ENCODE measurements around the gene GPR162. TPM values are rescaled to one million over a fixed set of nuclear protein-coding genes. Genes with fewer than 3 reads are reported as not detected.

GPR162 gene
- total and polyA plus RNA-seq, 10 of the 15 experiments (the other 5 are each of a cell fraction or from before 2014, with no cell fraction given): not detected

DNA sequence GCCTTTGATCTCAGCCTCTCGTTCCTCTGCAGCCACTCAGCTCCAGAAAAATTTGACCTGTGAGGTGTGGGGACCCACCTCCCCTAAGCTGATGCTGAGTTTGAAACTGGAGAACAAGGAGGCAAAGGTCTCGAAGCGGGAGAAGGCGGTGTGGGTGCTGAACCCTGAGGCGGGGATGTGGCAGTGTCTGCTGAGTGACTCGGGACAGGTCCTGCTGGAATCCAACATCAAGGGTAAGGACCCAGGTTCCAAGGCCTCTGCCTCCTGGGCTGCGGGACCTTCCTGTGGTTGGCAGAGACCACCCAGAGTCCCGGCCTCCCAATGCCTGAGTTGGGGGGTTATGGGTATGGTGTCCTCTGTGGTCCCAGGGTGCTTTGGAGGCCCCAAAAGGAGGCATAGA, 4.5 kb upstream of the GPR162 start:
- RAD21 ChIA-PET (ENCODE audit: unreplicated experiment): no interaction called here
- Histone ChIP-seq H2AFZ (ENCODE audit: control insufficient read depth, low read depth, low read length) (no peak overlapping the region), H3K4me1 (ENCODE audit: control insufficient read depth, insufficient read depth, low read length) (peaks cover 4% of the 10 kb centered on the region; the same call in 1 of the 2 replicates), H3K79me2 (ENCODE audit: control insufficient read depth, insufficient read depth, low read length) (no peaks in the 10 kb centered on the region), H3K27ac (ENCODE audit: control insufficient read depth, insufficient read depth) (no peak overlapping the region), H3K27me3 (replicated peaks in 1 of 2; ENCODE audit: control insufficient read depth in 2 of 2, insufficient read depth in 2 of 2, low read length in 1 of 2) (peaks cover 2 to 8% of the 10 kb centered on the region in 2 experiments), H3K36me3 (ENCODE audit: control insufficient read depth in 2 of 2, insufficient read depth in 2 of 2, low read length in 1 of 2) (no peaks in the 10 kb centered on the region), H3K4me2 (ENCODE audit: control insufficient read depth, insufficient read depth) (no peak overlapping the region), H3K4me3 (no peak overlapping the region), H3K9me3 (replicated peaks; ENCODE audit: control insufficient read depth, insufficient read depth, low read length) (no peaks in the 10 kb centered on the region), H4K20me1 (ENCODE audit: control insufficient read depth, insufficient read depth) (no peaks in the 10 kb centered on the region), H3K9ac (ENCODE audit: control insufficient read depth, insufficient read depth, low read length) (no peak overlapping the region)
- FAIRE-seq: no peak
- ATAC-seq: no peak
- DNase-seq (ENCODE audit: low read depth, low spot score): no peak
- POLR2A ChIA-PET: no interaction called here
- TF ChIP-seq, protein P1, sequence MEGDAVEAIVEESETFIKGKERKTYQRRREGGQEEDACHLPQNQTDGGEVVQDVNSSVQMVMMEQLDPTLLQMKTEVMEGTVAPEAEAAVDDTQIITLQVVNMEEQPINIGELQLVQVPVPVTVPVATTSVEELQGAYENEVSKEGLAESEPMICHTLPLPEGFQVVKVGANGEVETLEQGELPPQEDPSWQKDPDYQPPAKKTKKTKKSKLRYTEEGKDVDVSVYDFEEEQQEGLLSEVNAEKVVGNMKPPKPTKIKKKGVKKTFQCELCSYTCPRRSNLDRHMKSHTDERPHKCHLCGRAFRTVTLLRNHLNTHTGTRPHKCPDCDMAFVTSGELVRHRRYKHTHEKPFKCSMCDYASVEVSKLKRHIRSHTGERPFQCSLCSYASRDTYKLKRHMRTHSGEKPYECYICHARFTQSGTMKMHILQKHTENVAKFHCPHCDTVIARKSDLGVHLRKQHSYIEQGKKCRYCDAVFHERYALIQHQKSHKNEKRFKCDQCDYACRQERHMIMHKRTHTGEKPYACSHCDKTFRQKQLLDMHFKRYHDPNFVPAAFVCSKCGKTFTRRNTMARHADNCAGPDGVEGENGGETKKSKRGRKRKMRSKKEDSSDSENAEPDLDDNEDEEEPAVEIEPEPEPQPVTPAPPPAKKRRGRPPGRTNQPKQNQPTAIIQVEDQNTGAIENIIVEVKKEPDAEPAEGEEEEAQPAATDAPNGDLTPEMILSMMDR (IDR thresholded peaks at IDR 0.05 in 2 of 3, conservative IDR thresholded peaks at IDR 0.05 in 1 of 3; ENCODE audit: control insufficient read depth in 2 of 3, extremely low read depth in 1 of 3, insufficient read depth in 1 of 3, low read depth in 3 of 3, low read length in 3 of 3): no peak
- TF ChIP-seq, protein P2, sequence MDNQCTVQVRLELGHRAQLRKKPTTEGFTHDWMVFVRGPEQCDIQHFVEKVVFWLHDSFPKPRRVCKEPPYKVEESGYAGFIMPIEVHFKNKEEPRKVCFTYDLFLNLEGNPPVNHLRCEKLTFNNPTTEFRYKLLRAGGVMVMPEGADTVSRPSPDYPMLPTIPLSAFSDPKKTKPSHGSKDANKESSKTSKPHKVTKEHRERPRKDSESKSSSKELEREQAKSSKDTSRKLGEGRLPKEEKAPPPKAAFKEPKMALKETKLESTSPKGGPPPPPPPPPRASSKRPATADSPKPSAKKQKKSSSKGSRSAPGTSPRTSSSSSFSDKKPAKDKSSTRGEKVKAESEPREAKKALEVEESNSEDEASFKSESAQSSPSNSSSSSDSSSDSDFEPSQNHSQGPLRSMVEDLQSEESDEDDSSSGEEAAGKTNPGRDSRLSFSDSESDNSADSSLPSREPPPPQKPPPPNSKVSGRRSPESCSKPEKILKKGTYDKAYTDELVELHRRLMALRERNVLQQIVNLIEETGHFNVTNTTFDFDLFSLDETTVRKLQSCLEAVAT (IDR thresholded peaks at IDR 0.05): no peak
- TF ChIP-seq, protein P3, sequence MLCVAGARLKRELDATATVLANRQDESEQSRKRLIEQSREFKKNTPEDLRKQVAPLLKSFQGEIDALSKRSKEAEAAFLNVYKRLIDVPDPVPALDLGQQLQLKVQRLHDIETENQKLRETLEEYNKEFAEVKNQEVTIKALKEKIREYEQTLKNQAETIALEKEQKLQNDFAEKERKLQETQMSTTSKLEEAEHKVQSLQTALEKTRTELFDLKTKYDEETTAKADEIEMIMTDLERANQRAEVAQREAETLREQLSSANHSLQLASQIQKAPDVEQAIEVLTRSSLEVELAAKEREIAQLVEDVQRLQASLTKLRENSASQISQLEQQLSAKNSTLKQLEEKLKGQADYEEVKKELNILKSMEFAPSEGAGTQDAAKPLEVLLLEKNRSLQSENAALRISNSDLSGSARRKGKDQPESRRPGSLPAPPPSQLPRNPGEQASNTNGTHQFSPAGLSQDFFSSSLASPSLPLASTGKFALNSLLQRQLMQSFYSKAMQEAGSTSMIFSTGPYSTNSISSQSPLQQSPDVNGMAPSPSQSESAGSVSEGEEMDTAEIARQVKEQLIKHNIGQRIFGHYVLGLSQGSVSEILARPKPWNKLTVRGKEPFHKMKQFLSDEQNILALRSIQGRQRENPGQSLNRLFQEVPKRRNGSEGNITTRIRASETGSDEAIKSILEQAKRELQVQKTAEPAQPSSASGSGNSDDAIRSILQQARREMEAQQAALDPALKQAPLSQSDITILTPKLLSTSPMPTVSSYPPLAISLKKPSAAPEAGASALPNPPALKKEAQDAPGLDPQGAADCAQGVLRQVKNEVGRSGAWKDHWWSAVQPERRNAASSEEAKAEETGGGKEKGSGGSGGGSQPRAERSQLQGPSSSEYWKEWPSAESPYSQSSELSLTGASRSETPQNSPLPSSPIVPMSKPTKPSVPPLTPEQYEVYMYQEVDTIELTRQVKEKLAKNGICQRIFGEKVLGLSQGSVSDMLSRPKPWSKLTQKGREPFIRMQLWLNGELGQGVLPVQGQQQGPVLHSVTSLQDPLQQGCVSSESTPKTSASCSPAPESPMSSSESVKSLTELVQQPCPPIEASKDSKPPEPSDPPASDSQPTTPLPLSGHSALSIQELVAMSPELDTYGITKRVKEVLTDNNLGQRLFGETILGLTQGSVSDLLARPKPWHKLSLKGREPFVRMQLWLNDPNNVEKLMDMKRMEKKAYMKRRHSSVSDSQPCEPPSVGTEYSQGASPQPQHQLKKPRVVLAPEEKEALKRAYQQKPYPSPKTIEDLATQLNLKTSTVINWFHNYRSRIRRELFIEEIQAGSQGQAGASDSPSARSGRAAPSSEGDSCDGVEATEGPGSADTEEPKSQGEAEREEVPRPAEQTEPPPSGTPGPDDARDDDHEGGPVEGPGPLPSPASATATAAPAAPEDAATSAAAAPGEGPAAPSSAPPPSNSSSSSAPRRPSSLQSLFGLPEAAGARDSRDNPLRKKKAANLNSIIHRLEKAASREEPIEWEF (IDR thresholded peaks at IDR 0.05; ENCODE audit: insufficient replicate concordance, low read depth, low read length): no peak
- TF ChIP-seq BHLHE40 (IDR thresholded peaks at IDR 0.05; ENCODE audit: borderline replicate concordance in 1 of 2, low read depth in 2 of 2, low read length in 1 of 2) (no peak), ETV6 (conservative IDR thresholded peaks at IDR 0.05 in 1 of 2, IDR thresholded peaks at IDR 0.05 in 1 of 2; ENCODE audit: borderline replicate concordance in 1 of 2, low read depth in 1 of 2) (no peak), HDAC2 (IDR thresholded peaks at IDR 0.05) (no peak), NR2F1 (conservative IDR thresholded peaks at IDR 0.05) (no peak)
- no TSS peak for BruUV-seq (replicated peaks)
- intact Hi-C loops (cut with micrococcal nuclease; ENCODE audit: unreplicated experiment): no loop called here
- 40% methylated on average over 8 of the region's 8 CpGs for WGBS (ENCODE audit: insufficient coverage, insufficient replicate concordance, low lambda C conversion rate, missing lambda C conversion rate)
- in situ Hi-C loops (cut with MboI): no loop called here
- CTCF ChIA-PET: no interaction called here
- SMC1A ChIA-PET (ENCODE audit: uncharacterized antibody, unreplicated experiment): no interaction called here

Data from GM12878 (cell line).